ENCODE results near the gene KRTAP4-9. TPM values are rescaled to one million over a fixed set of nuclear protein-coding genes. Genes with fewer than 3 reads are reported as not detected.
"Not testable (repeated sequence)": the region's sequence is repeated elsewhere in the genome, so short reads cannot be mapped to it uniquely, and the experiment has no call there.

KRTAP4-9 gene
- total RNA-seq, 1 donor from 2014 or later: not detected

GRCh38 chr17:41084100-41084856, 20.9 kb upstream of the KRTAP4-9 start, which contains the start of gene KRTAP4-7:
Gene KRTAP4-7 (plus strand): TSS chr17:41084150. CDS start chr17:41084207, 57 bp downstream.
- intact Hi-C loops (cut with DNase I); ATAC-seq (ENCODE audit: poor library complexity); DNase-seq: not testable (repeated sequence)

- ATAC-seq (ENCODE audit: poor library complexity); intact Hi-C loops (cut with DNase I); DNase-seq: not testable (repeated sequence)
Measured at GRCh38 chr17:41088760-41089352, 16.3 kb upstream of the KRTAP4-9 start.

- DNase-seq: no peak
- ATAC-seq (ENCODE audit: poor library complexity): no peak
- intact Hi-C loops (cut with DNase I): no loop called here
Measured at GRCh38 chr17:41096055-41096454, 9.1 kb upstream of the KRTAP4-9 start.

- no peak for DNase-seq
- ATAC-seq (ENCODE audit: poor library complexity): no peak
- intact Hi-C loops (cut with DNase I): no loop called here
Measured at GRCh38 chr17:41098042-41098441, 7.1 kb upstream of the KRTAP4-9 start, which contains the start of gene KRTAP4-8. Gene KRTAP4-8 (minus strand): TSS chr17:41098142. CDS start chr17:41098084, 58 bp downstream.

- intact Hi-C loops (cut with DNase I): no loop called here
- no peak for DNase-seq
- ATAC-seq (ENCODE audit: poor library complexity): no peak
Measured at GRCh38 chr17:41098481-41098880, 6.7 kb upstream of the KRTAP4-9 start.

GRCh38 chr17:41099682-41100480, 5.3 kb upstream of the KRTAP4-9 start:
- DNase-seq; intact Hi-C loops (cut with DNase I); ATAC-seq (ENCODE audit: poor library complexity): not testable (repeated sequence)

GRCh38 chr17:41101586-41102259, 3.5 kb upstream of the KRTAP4-9 start, which contains the start of gene KRTAP4-16:
Gene KRTAP4-16 (minus strand): TSS chr17:41102209. CDS start chr17:41102209, 0 bp downstream.
- no peak for ATAC-seq (ENCODE audit: poor library complexity)
- DNase-seq: no peak
- intact Hi-C loops (cut with DNase I): no loop called here

- DNase-seq: no peak
- intact Hi-C loops (cut with DNase I): no loop called here
- no peak for ATAC-seq (ENCODE audit: poor library complexity)
Measured at GRCh38 chr17:41103896-41104295, 1.3 kb upstream of the KRTAP4-9 start.

- ATAC-seq (ENCODE audit: poor library complexity); DNase-seq; intact Hi-C loops (cut with DNase I): not testable (repeated sequence)
Measured at GRCh38 chr17:41104386-41105038, 677 bp upstream of the KRTAP4-9 start.

- no peak for ATAC-seq (ENCODE audit: poor library complexity)
- intact Hi-C loops (cut with DNase I): no loop called here
- no peak for DNase-seq
Measured at GRCh38 chr17:41107941-41108450, 2.8 kb downstream of the KRTAP4-9 start.

- DNase-seq; intact Hi-C loops (cut with DNase I); ATAC-seq (ENCODE audit: poor library complexity): not testable (repeated sequence)
Measured at GRCh38 chr17:41108728-41109386, 3.7 kb downstream of the KRTAP4-9 start.

GRCh38 chr17:41111151-41111885, 6.1 kb downstream of the KRTAP4-9 start:
- no peak for DNase-seq
- no peak for ATAC-seq (ENCODE audit: poor library complexity)
- intact Hi-C loops (cut with DNase I): no loop called here

GRCh38 chr17:41116297-41116696, 11.1 kb downstream of the KRTAP4-9 start:
- ATAC-seq (ENCODE audit: poor library complexity) (no peak), DNase-seq (no peak)
- intact Hi-C loops (cut with DNase I): no loop called here

GRCh38 chr17:41117846-41118386, 12.7 kb downstream of the KRTAP4-9 start, which contains the start of gene KRTAP4-11:
Gene KRTAP4-11 (minus strand): TSS chr17:41118373. CDS start chr17:41118315, 58 bp downstream.
- intact Hi-C loops (cut with DNase I); DNase-seq; ATAC-seq (ENCODE audit: poor library complexity): not testable (repeated sequence)

- DNase-seq (no peak), ATAC-seq (ENCODE audit: poor library complexity) (no peak)
- intact Hi-C loops (cut with DNase I): no loop called here
Measured at GRCh38 chr17:41118721-41119120, 13.5 kb downstream of the KRTAP4-9 start.

Data from Right ventricle myocardium superior (tissue), 1 donor.